GM12878 (cell line): ENCODE results near the gene RPLP2.

ENCODE experiments used
- CREM ChIP-seq: IDR thresholded peaks from 2 replicates; pipeline ENCODE4 v1.6.1; 2014; ENCODE audit warnings: antibody characterized with exemption, low read depth
- CTCF ChIP-seq, 3 experiments: IDR thresholded peaks in 2 of 3; conservative IDR thresholded peaks in 1 of 3; 2 replicates each; pipeline ENCODE4 v1.5.1; 2011; ENCODE audit warnings: low read depth in 3 of 3, low read length in 3 of 3, mild to moderate bottlenecking in 3 of 3, control low read depth in 2 of 3, moderate library complexity in 2 of 3, inconsistent platforms in 1 of 3, mixed read lengths in 1 of 3; ENCODE audit not compliant: control insufficient read depth in 2 of 3, insufficient read depth in 1 of 3; ENCODE audit errors: extremely low read depth in 1 of 3
- NRF1 ChIP-seq: conservative IDR thresholded peaks from 2 replicates; pipeline ENCODE4 v1.6.1; 2011; ENCODE audit warnings: mild to moderate bottlenecking, low read depth, low read length, improper control_type of control experiment
- PAX8 ChIP-seq: fragments of 450-650 bp; IDR thresholded peaks from 2 replicates; pipeline ENCODE4 v1.6.1; 2017; ENCODE audit warnings: mild to moderate bottlenecking, moderate library complexity
- POLR2A ChIP-seq: IDR thresholded peaks from 2 replicates; pipeline ENCODE4 v1.6.1; 2011; ENCODE audit warnings: low read depth, mild to moderate bottlenecking, low read length
- POLR2AphosphoS2 ChIP-seq: IDR thresholded peaks from 2 replicates; pipeline ENCODE4 v1.6.1; 2011; ENCODE audit warnings: low read depth, mild to moderate bottlenecking, low read length, improper control_type of control experiment, moderate library complexity

GRCh38 chr11:776263-776560 is 33.6 kb upstream of the RPLP2 start:
- TF ChIP-seq POLR2AphosphoS2 (no peak), POLR2A (no peak), CREM (no peak), PAX8 (no peak), CTCF (IDR thresholded peaks at IDR 0.05 in 2 of 3, conservative IDR thresholded peaks at IDR 0.05 in 1 of 3; ENCODE audit: control insufficient read depth in 2 of 3, extremely low read depth in 1 of 3, insufficient read depth in 1 of 3, low read depth in 3 of 3, low read length in 3 of 3) (no peak), NRF1 (no peak)
